Keratinocyte (primary cell): Measurements from ENCODE around the gene ALG14.

Experiments used
- EZH2 ChIP-seq: IDR thresholded peaks from one replicate; pipeline ENCODE4 v1.6.1; 2012; ENCODE audit warnings: inconsistent platforms, mild to moderate bottlenecking, low read length, moderate library complexity
- TF ChIP-seq, protein P1 (sequence below), 3 experiments: IDR thresholded peaks in 1 of 3; conservative IDR thresholded peaks in 1 of 3; optimal IDR thresholded peaks in 1 of 3; 2 replicates in 2 of 3; 3 replicates in 1 of 3; pipeline versions ENCODE3 to v1.5.1; 2011; ENCODE audit warnings: low read length in 3 of 3, mild to moderate bottlenecking in 3 of 3, moderate library complexity in 2 of 3, control low read depth in 1 of 3, inconsistent platforms in 1 of 3; ENCODE audit not compliant: insufficient read depth in 2 of 3; ENCODE audit errors: extremely low read depth in 1 of 3

DNA sequence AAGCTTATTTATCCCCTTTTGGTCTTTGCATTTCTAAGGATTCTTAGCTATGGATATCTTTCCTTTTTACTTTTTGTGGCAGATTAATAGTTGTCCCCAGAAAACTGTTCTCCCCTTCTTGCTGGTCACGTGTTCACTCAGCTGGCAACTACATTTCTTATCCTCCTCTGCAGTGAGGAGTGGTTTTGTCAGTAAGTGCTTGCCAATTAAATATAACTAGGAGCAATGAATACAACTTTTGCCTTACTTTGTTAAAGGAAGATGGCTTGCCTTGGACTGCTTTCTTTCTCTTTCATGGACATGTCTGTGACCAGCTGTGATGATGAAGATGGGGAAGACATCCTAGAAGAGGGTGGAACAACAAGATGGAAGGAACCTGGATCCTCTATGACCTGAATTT lies 15.6 kb upstream of the ALG14 start:
- no peak for TF ChIP-seq EZH2
- TF ChIP-seq, protein P1, sequence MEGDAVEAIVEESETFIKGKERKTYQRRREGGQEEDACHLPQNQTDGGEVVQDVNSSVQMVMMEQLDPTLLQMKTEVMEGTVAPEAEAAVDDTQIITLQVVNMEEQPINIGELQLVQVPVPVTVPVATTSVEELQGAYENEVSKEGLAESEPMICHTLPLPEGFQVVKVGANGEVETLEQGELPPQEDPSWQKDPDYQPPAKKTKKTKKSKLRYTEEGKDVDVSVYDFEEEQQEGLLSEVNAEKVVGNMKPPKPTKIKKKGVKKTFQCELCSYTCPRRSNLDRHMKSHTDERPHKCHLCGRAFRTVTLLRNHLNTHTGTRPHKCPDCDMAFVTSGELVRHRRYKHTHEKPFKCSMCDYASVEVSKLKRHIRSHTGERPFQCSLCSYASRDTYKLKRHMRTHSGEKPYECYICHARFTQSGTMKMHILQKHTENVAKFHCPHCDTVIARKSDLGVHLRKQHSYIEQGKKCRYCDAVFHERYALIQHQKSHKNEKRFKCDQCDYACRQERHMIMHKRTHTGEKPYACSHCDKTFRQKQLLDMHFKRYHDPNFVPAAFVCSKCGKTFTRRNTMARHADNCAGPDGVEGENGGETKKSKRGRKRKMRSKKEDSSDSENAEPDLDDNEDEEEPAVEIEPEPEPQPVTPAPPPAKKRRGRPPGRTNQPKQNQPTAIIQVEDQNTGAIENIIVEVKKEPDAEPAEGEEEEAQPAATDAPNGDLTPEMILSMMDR (optimal IDR thresholded peaks at IDR 0.05 in 1 of 3, IDR thresholded peaks at IDR 0.05 in 1 of 3, conservative IDR thresholded peaks at IDR 0.05 in 1 of 3; ENCODE audit: extremely low read depth in 1 of 3, insufficient read depth in 2 of 3, low read length in 3 of 3) = no peak
